Fibroblast of lung (primary cell): Measurements from ENCODE around the gene SULT1A1. TPM values are rescaled to one million over a fixed set of nuclear protein-coding genes. Genes with fewer than 3 reads are reported as not detected.
"Not testable (repeated sequence)": the region's sequence is repeated elsewhere in the genome, so short reads cannot be mapped to it uniquely, and the experiment has no call there.

Source experiments
- DNase-seq, 2 donors: peaks; one replicate each; pipeline versions ENCODE4 v3.0.0 to v3.0.0-alpha.2; 2010; ENCODE audit warnings: low read depth in 2 of 2
- H2AFZ ChIP-seq: 2 replicates; pipeline ENCODE4 v1.5.1; 2012; ENCODE audit warnings: low read length, control low read depth, inconsistent platforms
- H3K27ac ChIP-seq: 2 replicates; pipeline ENCODE4 v1.5.1; 2011; ENCODE audit warnings: low read length, control low read depth; ENCODE audit not compliant: insufficient read depth
- H3K27me3 ChIP-seq: 2 replicates; pipeline ENCODE4 v1.5.1; 2011; ENCODE audit warnings: mild to moderate bottlenecking, low read length; ENCODE audit not compliant: control insufficient read depth, insufficient read depth
- H3K36me3 ChIP-seq: 2 replicates; pipeline ENCODE4 v1.5.1; 2011; ENCODE audit warnings: low read length; ENCODE audit not compliant: control insufficient read depth, insufficient read depth
- H3K4me1 ChIP-seq: 2 replicates; pipeline ENCODE4 v1.5.1; 2011; ENCODE audit warnings: low read length; ENCODE audit not compliant: control insufficient read depth, insufficient read depth; ENCODE audit errors: extremely low read depth
- H3K4me2 ChIP-seq: 2 replicates; pipeline ENCODE4 v1.5.1; 2011; ENCODE audit warnings: low read length, control low read depth; ENCODE audit not compliant: insufficient read depth; ENCODE audit errors: extremely low read depth
- H3K4me3 ChIP-seq, 4 experiments: fragments of 200-600 bp in 1 of 4; sonication (generic) in 1 of 4; replicated peaks in 1 of 4; 2 replicates each; pipeline ENCODE4 v1.5.1; 2011 to 2016; ENCODE audit warnings: low read length in 4 of 4, low read depth in 3 of 4, mild to moderate bottlenecking in 3 of 4, control low read depth in 2 of 4, inconsistent platforms in 1 of 4, mixed read lengths in 1 of 4; ENCODE audit not compliant: insufficient read depth in 1 of 4; ENCODE audit errors: control extremely low read depth in 1 of 4
- H3K79me2 ChIP-seq: 2 replicates; pipeline ENCODE4 v1.5.1; 2012; ENCODE audit warnings: mild to moderate bottlenecking, low read length, inconsistent platforms; ENCODE audit not compliant: control insufficient read depth, insufficient read depth
- H3K9ac ChIP-seq: 2 replicates; pipeline ENCODE4 v1.5.1; 2011; ENCODE audit warnings: mild to moderate bottlenecking, low read length, control low read depth; ENCODE audit not compliant: insufficient read depth
- H3K9me3 ChIP-seq: 2 replicates; pipeline ENCODE4 v1.5.1; 2012; ENCODE audit warnings: low read depth, low read length; ENCODE audit not compliant: control insufficient read depth, insufficient read depth
- H4K20me1 ChIP-seq: 2 replicates; pipeline ENCODE4 v1.5.1; 2011; ENCODE audit warnings: low read length; ENCODE audit not compliant: control insufficient read depth, insufficient read depth; ENCODE audit errors: extremely low read depth
- EZH2 ChIP-seq: IDR thresholded peaks from 2 replicates; pipeline ENCODE4 v1.5.1; 2012; ENCODE audit warnings: low read length, control low read depth, mild to moderate bottlenecking; ENCODE audit errors: missing control alignments
- polyA plus RNA-seq, 2 donors: library from polyadenylated mRNA; depleted of rRNA in 1 of 2; stranded (reverse) in 1 of 2; unstranded in 1 of 2; fragments of >200 nt; gene quantifications; 2 replicates each; pipeline ENCODE4 v1.2.1, GENCODE V29; 2011 to 2012; ENCODE audit warnings: missing spikeins in 1 of 2
- total RNA-seq: library from RNA; depleted of rRNA; stranded (reverse); fragments of >200 nt; gene quantifications from 2 replicates; pipeline ENCODE4 v1.2.1, GENCODE V29; 2014
- TF ChIP-seq, protein P1 (sequence below), 2 donors: IDR thresholded peaks in 1 of 2; conservative IDR thresholded peaks in 1 of 2; 1 replicate in 1 of 2; 2 replicates in 1 of 2; pipeline ENCODE4 v1.5.1; 2011 to 2012; ENCODE audit warnings: low read length in 2 of 2, control low read depth in 1 of 2, inconsistent platforms in 1 of 2, low read depth in 1 of 2, mild to moderate bottlenecking in 1 of 2

The SULT1A1 gene
- total and polyA plus RNA-seq, 2 donors (not counting 1 experiment from before 2014, with no cell fraction given) = 1.3 to 1.7 TPM

DNA sequence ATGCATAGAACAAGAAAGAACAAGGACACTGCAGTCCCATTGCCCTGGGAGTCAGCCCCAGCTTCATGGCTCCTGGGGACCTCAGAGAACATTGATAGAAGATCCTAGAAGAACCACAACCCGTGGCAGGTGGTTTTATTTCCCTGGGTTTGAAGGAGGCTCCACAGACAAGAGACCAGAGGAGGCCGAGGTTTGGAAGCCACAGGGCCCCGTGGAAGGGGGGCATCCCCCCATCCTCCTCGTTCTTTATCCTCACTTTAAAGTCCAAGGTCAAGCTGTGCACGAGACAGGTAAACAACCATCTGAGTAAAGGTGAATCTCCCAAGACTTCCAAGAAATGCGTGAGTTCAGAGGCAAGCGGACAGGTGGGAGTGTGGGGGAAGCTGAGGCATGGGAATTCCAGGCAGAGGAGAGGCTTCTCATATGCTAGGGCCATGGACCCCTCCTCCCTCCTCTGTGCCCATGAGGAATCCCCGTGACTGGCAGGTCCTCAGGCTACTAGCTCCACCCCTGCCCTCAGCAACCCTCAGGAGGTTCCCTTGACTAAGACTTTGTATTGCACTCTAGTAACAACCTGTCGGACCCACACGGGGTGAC, 849 bp upstream of the SULT1A1 start:
- Histone ChIP-seq H4K20me1 (no peaks in the 10 kb centered on the region), H2AFZ (no peak overlapping the region), H3K9me3 (no peaks in the 10 kb centered on the region), H3K79me2 (no peaks in the 10 kb centered on the region), H3K4me2 (no peak overlapping the region), H3K27me3 (no peaks in the 10 kb centered on the region), H3K4me1 (no peaks in the 10 kb centered on the region), H3K36me3 (no peaks in the 10 kb centered on the region), H3K4me3 (no peak overlapping the region), H3K9ac (no peak overlapping the region), H3K27ac (no peak overlapping the region)
- DNase-seq = no peak
- TF ChIP-seq EZH2 = no peak
- TF ChIP-seq, protein P1, sequence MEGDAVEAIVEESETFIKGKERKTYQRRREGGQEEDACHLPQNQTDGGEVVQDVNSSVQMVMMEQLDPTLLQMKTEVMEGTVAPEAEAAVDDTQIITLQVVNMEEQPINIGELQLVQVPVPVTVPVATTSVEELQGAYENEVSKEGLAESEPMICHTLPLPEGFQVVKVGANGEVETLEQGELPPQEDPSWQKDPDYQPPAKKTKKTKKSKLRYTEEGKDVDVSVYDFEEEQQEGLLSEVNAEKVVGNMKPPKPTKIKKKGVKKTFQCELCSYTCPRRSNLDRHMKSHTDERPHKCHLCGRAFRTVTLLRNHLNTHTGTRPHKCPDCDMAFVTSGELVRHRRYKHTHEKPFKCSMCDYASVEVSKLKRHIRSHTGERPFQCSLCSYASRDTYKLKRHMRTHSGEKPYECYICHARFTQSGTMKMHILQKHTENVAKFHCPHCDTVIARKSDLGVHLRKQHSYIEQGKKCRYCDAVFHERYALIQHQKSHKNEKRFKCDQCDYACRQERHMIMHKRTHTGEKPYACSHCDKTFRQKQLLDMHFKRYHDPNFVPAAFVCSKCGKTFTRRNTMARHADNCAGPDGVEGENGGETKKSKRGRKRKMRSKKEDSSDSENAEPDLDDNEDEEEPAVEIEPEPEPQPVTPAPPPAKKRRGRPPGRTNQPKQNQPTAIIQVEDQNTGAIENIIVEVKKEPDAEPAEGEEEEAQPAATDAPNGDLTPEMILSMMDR (conservative IDR thresholded peaks at IDR 0.05 in 1 of 2, IDR thresholded peaks at IDR 0.05 in 1 of 2; ENCODE audit: low read depth in 1 of 2, low read length in 2 of 2) = no peak

DNA sequence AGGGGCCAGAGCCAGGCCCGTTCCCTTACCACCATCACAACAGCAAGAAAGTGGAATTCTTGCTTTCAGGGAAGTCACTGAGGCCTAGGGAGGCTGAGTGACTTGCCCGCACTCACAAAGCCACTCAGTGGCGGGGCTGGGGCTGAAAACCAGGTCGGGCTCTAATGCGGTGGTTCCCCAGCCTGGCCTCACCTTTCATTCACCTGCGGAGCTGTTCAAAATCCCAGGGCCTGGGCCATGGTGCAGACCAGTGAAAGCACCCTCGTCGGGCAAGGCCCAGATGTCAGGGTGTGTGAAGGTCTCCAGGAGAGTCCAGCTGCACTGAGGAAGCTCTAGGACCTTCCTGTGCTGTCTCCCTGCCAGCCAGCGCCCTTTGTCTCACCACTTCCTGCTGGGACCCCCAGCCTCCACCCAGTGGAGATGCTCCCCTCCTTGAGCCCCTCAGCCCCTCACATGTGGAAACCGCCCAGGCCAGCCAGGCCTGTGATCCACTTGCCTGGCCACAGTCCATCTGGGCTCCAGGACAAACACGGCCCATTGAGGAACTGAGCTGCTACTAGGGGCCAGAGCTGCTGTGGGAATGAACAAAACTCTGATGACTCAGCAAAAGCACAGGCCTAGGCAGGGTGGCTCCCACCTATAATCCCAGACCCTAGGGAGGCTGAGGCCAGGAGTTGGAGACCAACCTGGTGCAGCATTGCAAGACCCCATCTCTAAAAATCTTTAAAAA, 812 bp downstream of the SULT1A1 start:
- H3K36me3 ChIP-seq, H2AFZ ChIP-seq, H4K20me1 ChIP-seq, DNase-seq, H3K9ac ChIP-seq, H3K27me3 ChIP-seq, H3K4me2 ChIP-seq, H3K79me2 ChIP-seq, H3K27ac ChIP-seq, H3K4me1 ChIP-seq, H3K9me3 ChIP-seq, H3K4me3 ChIP-seq: not testable (repeated sequence)

DNA sequence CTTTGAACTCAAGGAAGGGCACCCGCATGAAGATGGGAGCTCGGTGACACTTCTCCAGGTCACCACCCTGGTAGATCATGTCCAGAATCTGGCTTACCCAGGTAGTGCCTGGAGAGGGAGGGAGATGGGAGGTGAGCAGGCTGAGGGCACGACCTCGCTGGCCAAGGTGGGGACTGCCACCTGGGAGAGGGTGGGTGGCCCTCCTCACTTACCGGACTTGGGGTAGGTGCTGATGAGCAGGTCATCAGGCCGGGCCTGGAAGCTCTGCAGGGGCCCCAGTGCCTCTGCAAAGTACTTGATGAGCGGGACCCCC, 1.4 kb downstream of the SULT1A1 start:
- H3K27me3 ChIP-seq, DNase-seq, H3K4me3 ChIP-seq, H3K4me2 ChIP-seq, H3K9me3 ChIP-seq, H3K36me3 ChIP-seq, H4K20me1 ChIP-seq, H3K79me2 ChIP-seq, H3K27ac ChIP-seq, H3K4me1 ChIP-seq, H3K9ac ChIP-seq, H2AFZ ChIP-seq: not testable (repeated sequence)

DNA sequence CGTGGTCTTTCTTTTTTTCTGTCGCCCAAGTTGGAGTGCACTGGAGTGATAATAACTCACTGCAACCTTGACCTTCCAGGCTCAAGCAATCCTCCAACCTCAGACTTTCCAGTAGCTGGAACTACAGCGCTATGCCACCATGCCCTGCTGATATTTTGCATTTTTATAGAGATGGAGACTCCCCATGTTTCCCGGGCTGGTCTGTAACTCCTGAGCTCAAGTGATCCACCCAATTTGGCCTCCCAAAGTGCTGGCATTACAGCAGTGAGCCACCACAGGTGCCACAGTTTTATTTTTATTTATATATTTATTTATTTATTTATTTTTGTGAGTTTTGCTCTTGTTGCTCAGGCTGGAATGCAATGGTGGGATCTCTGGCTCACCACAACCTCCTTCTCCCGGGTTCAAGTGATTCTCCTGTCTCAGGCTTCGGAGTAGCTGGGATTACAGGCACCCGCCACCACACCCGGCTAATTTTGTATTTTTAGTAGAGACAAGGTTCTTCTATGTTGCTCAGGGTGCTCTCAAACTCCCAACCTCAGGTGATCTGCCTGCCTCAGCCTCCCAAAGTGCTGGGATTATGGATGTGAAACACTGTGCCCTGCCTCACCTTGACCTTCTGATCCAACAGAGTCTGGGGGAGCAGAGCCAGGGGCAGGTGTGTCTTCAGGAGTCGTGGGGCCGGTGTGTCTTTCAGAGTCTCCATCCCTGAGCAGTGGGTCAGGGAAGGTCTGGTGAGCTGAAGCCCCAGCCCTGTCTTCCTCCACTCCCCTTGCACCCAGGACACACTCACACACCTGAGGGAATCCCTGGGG, 2.0 kb downstream of the SULT1A1 start:
- H3K36me3 ChIP-seq, H3K9me3 ChIP-seq, H3K27ac ChIP-seq, H3K4me1 ChIP-seq, H4K20me1 ChIP-seq, DNase-seq, H3K79me2 ChIP-seq, H3K9ac ChIP-seq, H2AFZ ChIP-seq, H3K27me3 ChIP-seq, H3K4me3 ChIP-seq, H3K4me2 ChIP-seq: not testable (repeated sequence)
